Kidney (tissue), 14 donors: Measurements from ENCODE around the gene GMNN. TPM values are rescaled to one million over a fixed set of nuclear protein-coding genes. Genes with fewer than 3 reads are reported as not detected.
"Not testable (repeated sequence)": the region's sequence is repeated elsewhere in the genome, so short reads cannot be mapped to it uniquely, and the experiment has no call there.

Source experiments
- DNase-seq, 5 donors: peaks; one replicate each; pipeline ENCODE4 v3.0.0-alpha.2; 2013 to 2020
- FAIRE-seq: peaks from 2 replicates; lab custom pipeline; 2012; peaks lifted over from hg19 to GRCh38; lab: Jason Lieb, UNC
- H3K27ac ChIP-seq, 2 donors: one replicate each; pipeline ENCODE4 v1.7.0; 2013; ENCODE audit warnings: low read depth in 2 of 2, low read length in 2 of 2, inconsistent platforms in 1 of 2
- H3K27me3 ChIP-seq: one replicate; pipeline ENCODE4 v1.7.1; 2013; ENCODE audit warnings: low read length, inconsistent platforms; ENCODE audit not compliant: control insufficient read depth, insufficient read depth
- H3K36me3 ChIP-seq, 3 donors: one replicate each; pipeline versions ENCODE4 v1.7.0 to v1.7.1; 2013; ENCODE audit warnings: low read length in 3 of 3, control low read depth in 1 of 3, inconsistent platforms in 1 of 3; ENCODE audit not compliant: insufficient read depth in 3 of 3, control insufficient read depth in 2 of 3
- H3K4me1 ChIP-seq, 3 donors: one replicate each; pipeline versions ENCODE4 v1.7.0 to v1.7.1; 2013; ENCODE audit warnings: low read length in 3 of 3, inconsistent platforms in 1 of 3, low read depth in 1 of 3; ENCODE audit not compliant: control insufficient read depth in 2 of 3, insufficient read depth in 2 of 3
- H3K4me3 ChIP-seq, 3 donors: one replicate each; pipeline versions ENCODE4 v1.7.0 to v1.8.1; 2013; ENCODE audit warnings: low read length in 3 of 3, control low read depth in 1 of 3, inconsistent platforms in 1 of 3
- H3K9ac ChIP-seq, 3 donors: one replicate each; pipeline versions ENCODE4 v1.7.0 to v1.7.1; 2013; ENCODE audit warnings: low read length in 3 of 3, control low read depth in 1 of 3, inconsistent platforms in 1 of 3
- H3K9me3 ChIP-seq, 3 donors: one replicate each; pipeline versions ENCODE4 v1.7.0 to v1.7.1; 2013; ENCODE audit warnings: low read length in 3 of 3, control low read depth in 1 of 3, inconsistent platforms in 1 of 3; ENCODE audit not compliant: control insufficient read depth in 2 of 3, insufficient read depth in 1 of 3
- intact Hi-C: fragments of 100-400 bp; cut with DNase I; formaldehyde crosslinking; loops from one replicate; pipeline ENCODE4 v1.11.1; 2022
- polyA plus RNA-seq: library from polyadenylated mRNA; stranded (reverse); fragments of 350-450 nt; fragmentation: Illumina TruSeq; extraction: RNeasy Lipid Tissue Mini Kit (QIAGEN cat#74804); gene quantifications from one replicate; pipeline ENCODE4 v1.2.3, GENCODE V29; 2014; ENCODE audit warnings: low read depth, low replicate concordance; ENCODE audit not compliant: insufficient read depth
- total RNA-seq: library from RNA; stranded (reverse); fragmentation: NEBNext Ultra II Directional; extraction: Animal tissue kit (Norgen Biotek cat#: 25700); gene quantifications from one replicate; pipeline ENCODE4 v1.2.1, GENCODE V29; 2021
- TF ChIP-seq, protein P1 (sequence below): IDR thresholded peaks from 3 replicates; pipeline ENCODE4 v1.5.1; 2012; ENCODE audit warnings: mild to moderate bottlenecking, moderate library complexity, borderline replicate concordance; ENCODE audit not compliant: insufficient read depth; ENCODE audit errors: extremely low read depth
- donor health status: control.
- donor health status: control.
- donor health status: control.
- donor health status: control.
- donor health status: control.
- donor health status: DM: yes; HTN: yes; CAD: no.
- donor health status: Normal renal cell carcinoma (clear cell type).

Gene GMNN
- total and polyA plus RNA-seq, 2 donors from 2014 or later, result 13.0 to 26.7 TPM

GRCh38 chr6:24761851-24762250, 12.9 kb upstream of the GMNN start:
- Histone ChIP-seq H3K9me3 (no peaks in the 10 kb centered on the region), H3K27ac (no peak overlapping the region), H3K9ac (no peak overlapping the region), H3K36me3 (no peaks in the 10 kb centered on the region), H3K27me3 (no peaks in the 10 kb centered on the region), H3K4me3 (no peak overlapping the region), H3K4me1 (no peaks in the 10 kb centered on the region)
- intact Hi-C loops, result loop anchor here (10.0 kb wide), 1 partner anchor 177 kb away; no protein-coding TSS in a partner anchor
- no peak for DNase-seq
- TF ChIP-seq, protein P1, sequence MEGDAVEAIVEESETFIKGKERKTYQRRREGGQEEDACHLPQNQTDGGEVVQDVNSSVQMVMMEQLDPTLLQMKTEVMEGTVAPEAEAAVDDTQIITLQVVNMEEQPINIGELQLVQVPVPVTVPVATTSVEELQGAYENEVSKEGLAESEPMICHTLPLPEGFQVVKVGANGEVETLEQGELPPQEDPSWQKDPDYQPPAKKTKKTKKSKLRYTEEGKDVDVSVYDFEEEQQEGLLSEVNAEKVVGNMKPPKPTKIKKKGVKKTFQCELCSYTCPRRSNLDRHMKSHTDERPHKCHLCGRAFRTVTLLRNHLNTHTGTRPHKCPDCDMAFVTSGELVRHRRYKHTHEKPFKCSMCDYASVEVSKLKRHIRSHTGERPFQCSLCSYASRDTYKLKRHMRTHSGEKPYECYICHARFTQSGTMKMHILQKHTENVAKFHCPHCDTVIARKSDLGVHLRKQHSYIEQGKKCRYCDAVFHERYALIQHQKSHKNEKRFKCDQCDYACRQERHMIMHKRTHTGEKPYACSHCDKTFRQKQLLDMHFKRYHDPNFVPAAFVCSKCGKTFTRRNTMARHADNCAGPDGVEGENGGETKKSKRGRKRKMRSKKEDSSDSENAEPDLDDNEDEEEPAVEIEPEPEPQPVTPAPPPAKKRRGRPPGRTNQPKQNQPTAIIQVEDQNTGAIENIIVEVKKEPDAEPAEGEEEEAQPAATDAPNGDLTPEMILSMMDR, result no peak
- no peak for FAIRE-seq

- no peaks in the 10 kb centered on the region for H3K9me3 ChIP-seq
- H3K27ac ChIP-seq, result no peak overlapping the region
- H3K9ac ChIP-seq, result no peak overlapping the region
- H3K36me3 ChIP-seq, result no peaks in the 10 kb centered on the region
- no peaks in the 10 kb centered on the region for H3K27me3 ChIP-seq
- no peak for DNase-seq
- FAIRE-seq, result no peak
- intact Hi-C loops, result loop anchor here (10.0 kb wide), 1 partner anchor 179 kb away; no protein-coding TSS in a partner anchor
- no peak overlapping the region for H3K4me3 ChIP-seq
- TF ChIP-seq, protein P1, result no peak
- no peaks in the 10 kb centered on the region for H3K4me1 ChIP-seq
Measured at GRCh38 chr6:24763578-24763977, 11.2 kb upstream of the GMNN start.

DNA sequence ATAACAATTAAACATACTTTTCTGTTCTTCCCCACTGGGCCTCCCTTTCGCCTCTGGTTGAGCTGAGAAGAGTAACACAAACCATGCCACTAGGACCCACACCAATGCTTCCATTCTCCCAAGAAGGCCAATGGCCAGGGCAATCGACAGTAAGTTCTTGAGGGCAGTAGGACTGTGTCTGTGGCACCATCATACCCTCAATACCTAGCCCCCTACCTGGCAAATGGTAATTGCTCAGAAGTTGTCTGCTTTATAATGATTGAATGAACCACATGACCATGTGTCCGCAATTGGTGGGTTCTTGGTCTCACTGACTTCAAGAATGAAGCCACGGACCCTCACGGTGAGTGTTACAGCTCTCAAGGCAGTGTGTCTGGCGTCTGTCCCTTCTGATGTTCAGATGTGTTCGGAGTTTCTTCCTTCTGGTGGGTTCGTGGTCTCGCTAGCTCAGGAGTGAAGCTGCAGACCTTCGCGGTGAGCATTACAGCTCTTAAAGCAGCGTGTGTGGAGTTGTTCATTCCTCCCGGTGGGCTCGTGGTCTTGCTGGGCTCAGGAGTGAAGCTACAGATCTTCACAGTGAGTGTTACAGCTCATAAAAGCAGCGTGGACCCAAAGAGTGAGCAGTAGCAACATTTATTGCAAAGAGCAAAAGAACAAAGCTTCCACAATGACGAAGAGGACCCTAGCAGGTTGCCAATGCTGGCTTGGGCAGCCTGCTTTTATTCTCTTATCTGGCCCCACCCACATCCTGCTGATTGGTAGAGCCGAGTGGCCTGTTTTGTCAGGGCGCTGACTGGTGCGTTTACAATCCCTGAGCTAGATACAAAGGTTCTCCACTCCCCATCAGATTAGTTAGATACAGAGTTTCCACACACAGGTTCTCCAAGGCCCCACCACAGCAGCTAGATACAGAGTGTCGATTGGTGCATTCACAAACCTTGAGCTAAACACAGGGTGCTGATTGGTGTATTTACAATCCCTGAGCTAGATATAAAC, 9.6 kb upstream of the GMNN start:
- H3K36me3 ChIP-seq, H3K4me3 ChIP-seq, H3K27me3 ChIP-seq, H3K4me1 ChIP-seq, FAIRE-seq, H3K9ac ChIP-seq, H3K27ac ChIP-seq, DNase-seq, H3K9me3 ChIP-seq: not testable (repeated sequence)
- intact Hi-C loops, result loop anchor here (10.0 kb wide), 1 partner anchor 180 kb away; no protein-coding TSS in a partner anchor

DNA sequence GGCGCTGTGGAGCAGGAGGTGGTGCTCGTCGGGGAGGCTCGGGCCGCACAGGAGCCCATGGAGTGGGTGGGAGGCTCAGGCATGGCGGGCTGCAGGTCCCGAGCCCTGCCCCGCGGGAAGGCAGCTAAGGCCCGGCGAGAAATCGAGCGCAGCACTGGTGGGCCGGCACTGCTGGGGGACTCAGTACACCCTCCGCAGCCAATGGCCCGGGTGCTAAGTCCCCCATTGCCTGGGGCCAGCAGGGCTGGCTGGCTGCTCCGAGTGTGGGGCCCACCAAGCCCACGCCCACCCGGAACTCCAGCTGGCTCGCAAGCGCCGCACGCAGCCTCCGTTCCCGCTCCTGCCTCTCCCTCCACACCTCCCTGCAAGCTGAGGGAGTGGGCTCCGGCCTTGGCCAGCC, 8.8 kb upstream of the GMNN start:
- intact Hi-C loops, result loop anchor here (10.0 kb wide), 1 partner anchor 181 kb away; no protein-coding TSS in a partner anchor
- not testable (repeated sequence) for H3K4me3 ChIP-seq, H3K36me3 ChIP-seq, H3K9me3 ChIP-seq, H3K27ac ChIP-seq, FAIRE-seq, H3K9ac ChIP-seq, H3K27me3 ChIP-seq, DNase-seq, H3K4me1 ChIP-seq
